Panc1 (cell line): ENCODE data around the gene NF1.

ENCODE experiments used
- CTCF ChIP-seq: fragments of 450-650 bp; IDR thresholded peaks from 2 replicates; pipeline ENCODE4 v1.5.1; 2017; ENCODE audit warnings: mild to moderate bottlenecking
- POLR2AphosphoS5 ChIP-seq: IDR thresholded peaks from 2 replicates; pipeline ENCODE4 v1.6.1; 2012; ENCODE audit warnings: mild to moderate bottlenecking, low read depth, low read length, moderate library complexity
- SIN3A ChIP-seq: IDR thresholded peaks from 2 replicates; pipeline ENCODE4 v1.6.1; 2012; ENCODE audit warnings: low read depth, mild to moderate bottlenecking, low read length, moderate library complexity, borderline replicate concordance; ENCODE audit not compliant: insufficient read depth
- TCF7L2 ChIP-seq: IDR thresholded peaks from 2 replicates; pipeline ENCODE4 v1.6.1; 2011; ENCODE audit warnings: mild to moderate bottlenecking, low read depth, low read length, inconsistent platforms
- TF ChIP-seq, protein P1 (sequence below), 2 experiments: IDR thresholded peaks; 2 replicates each; pipeline ENCODE4 v1.6.1; 2011 to 2012; ENCODE audit warnings: low read depth in 2 of 2, control low read depth in 1 of 2, low read length in 1 of 2, mild to moderate bottlenecking in 1 of 2, moderate library complexity in 1 of 2; ENCODE audit not compliant: insufficient read depth in 1 of 2

DNA sequence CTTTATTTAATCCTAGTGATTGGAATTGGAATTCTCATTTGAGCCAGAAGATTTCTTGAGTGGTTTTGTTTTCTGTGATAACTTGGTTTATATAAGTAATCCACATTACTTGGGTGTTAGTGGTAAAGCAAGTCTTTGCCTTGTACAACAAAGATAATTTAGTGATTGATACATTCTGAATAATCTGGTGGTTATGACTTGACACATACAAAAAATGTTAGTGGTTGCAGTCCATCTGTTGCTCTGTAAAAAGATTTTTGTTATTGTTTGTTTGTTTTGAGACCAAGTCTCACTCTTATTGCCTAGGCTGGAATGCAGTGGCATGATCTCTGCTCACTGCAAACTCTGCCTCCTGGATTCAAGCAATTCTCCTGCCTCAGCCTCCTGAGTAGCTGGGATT, 189.1 kb downstream of the NF1 start:
- no peak for TF ChIP-seq POLR2AphosphoS5
- TF ChIP-seq CTCF: no peak
- TF ChIP-seq SIN3A: no peak
- no peak for TF ChIP-seq TCF7L2
- TF ChIP-seq, protein P1, sequence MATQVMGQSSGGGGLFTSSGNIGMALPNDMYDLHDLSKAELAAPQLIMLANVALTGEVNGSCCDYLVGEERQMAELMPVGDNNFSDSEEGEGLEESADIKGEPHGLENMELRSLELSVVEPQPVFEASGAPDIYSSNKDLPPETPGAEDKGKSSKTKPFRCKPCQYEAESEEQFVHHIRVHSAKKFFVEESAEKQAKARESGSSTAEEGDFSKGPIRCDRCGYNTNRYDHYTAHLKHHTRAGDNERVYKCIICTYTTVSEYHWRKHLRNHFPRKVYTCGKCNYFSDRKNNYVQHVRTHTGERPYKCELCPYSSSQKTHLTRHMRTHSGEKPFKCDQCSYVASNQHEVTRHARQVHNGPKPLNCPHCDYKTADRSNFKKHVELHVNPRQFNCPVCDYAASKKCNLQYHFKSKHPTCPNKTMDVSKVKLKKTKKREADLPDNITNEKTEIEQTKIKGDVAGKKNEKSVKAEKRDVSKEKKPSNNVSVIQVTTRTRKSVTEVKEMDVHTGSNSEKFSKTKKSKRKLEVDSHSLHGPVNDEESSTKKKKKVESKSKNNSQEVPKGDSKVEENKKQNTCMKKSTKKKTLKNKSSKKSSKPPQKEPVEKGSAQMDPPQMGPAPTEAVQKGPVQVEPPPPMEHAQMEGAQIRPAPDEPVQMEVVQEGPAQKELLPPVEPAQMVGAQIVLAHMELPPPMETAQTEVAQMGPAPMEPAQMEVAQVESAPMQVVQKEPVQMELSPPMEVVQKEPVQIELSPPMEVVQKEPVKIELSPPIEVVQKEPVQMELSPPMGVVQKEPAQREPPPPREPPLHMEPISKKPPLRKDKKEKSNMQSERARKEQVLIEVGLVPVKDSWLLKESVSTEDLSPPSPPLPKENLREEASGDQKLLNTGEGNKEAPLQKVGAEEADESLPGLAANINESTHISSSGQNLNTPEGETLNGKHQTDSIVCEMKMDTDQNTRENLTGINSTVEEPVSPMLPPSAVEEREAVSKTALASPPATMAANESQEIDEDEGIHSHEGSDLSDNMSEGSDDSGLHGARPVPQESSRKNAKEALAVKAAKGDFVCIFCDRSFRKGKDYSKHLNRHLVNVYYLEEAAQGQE (IDR thresholded peaks at IDR 0.05; ENCODE audit: insufficient read depth in 1 of 2, low read depth in 2 of 2, low read length in 1 of 2): no peak
